NCI-H1417 treated with DMSO at 0.1 percent for 48 hours (cell line): ENCODE data around the gene MMP11.

Source experiments
- DNase-seq: peaks from one replicate; lab custom pipeline; 2025; lab: John Stamatoyannopoulos, UW

The MMP11 gene

DNA sequence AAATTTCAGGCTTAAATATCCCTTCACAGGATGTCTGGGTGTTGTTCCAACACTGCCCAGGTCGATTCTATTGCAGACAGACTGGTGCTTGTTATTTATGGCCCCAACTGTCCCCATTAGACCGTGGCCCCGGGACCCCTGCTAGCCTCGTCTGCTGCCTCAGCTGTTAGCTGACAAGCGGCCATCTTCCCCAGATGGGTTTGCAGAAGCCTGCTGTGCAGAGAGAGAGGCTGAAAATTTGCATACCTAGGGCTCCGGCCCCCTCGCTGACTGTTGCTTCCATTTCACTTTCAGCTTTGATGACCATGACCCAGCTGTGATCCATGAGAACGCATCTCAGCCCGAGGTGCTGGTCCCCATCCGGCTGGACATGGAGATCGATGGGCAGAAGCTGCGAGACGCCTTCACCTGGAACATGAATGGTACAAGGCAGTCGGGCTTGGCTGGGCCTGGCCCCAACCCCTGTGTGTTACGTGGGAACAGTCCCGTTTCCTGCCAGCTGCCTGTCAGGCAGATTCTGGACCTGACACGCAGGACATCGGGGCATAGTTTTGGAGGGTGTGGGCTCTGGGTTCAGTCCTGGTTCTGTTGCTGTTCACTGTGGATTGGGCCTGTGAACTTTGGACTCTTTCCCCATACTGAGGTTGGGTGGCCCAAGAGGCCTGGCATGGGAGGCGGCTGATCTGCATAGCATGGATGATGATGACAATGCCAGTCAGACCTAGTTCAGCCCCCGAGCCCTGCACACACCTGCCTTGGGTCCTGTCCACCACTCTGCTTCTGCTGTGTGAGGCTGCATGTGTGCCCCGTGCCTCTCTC is 30.6 kb downstream of the MMP11 start:
- no peak for DNase-seq

- DNase-seq = no peak
These were observed 32.2 kb downstream of the MMP11 start for GRCh38 chr22:23804781-23805291.

- DNase-seq = no peak
These were observed 34.2 kb downstream of the MMP11 start for GRCh38 chr22:23806837-23807236.

GRCh38 chr22:23812378-23812777 is 39.7 kb downstream of the MMP11 start:
- DNase-seq = no peak

- no peak for DNase-seq
These were observed 43.0 kb downstream of the MMP11 start for GRCh38 chr22:23815541-23816155.

- no peak for DNase-seq
These were observed 43.7 kb downstream of the MMP11 start for GRCh38 chr22:23816156-23816976.

DNA sequence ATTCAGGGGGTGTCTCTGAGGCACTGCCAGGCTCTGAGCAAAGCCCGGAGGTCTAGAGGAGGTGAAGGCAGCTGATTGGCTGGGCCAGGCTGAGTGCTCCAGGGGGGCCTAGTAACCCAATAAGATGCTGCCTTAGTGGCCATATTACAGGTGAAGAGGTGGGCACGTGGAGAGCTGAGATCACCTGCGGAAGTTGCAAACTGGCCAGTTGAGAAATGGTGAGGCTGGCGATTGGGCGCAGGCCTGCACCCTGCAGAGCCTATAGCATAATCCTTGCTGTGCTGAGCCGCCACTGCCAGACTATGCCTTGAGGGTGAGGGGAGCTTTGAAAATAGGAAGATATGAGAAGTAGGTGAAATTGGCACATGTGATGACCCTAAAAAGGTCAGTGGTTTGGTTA is 44.5 kb downstream of the MMP11 start:
- DNase-seq = no peak

DNA sequence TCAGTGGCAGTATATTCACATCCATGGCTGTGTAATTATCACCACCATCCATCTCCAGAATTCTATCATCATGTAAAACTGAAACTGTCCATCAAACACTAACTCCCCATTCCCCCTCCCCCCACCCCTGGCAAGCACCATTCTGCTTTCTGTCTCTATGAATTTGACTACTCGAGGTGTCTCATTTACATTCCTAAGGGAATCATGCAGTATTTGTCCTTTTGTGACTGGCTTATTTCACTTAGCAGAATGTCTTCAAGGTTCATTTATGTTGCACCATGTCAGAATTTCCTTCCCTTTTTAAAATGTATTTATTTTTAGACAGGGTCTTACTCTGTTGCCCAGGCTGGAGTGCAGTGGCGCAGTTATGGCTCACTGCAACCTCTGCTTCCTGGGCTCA is 45.9 kb downstream of the MMP11 start:
- no peak for DNase-seq

- no peak for DNase-seq
These were observed 48.1 kb downstream of the MMP11 start for GRCh38 chr22:23820748-23821211.

- DNase-seq = no peak
These were observed 49.5 kb downstream of the MMP11 start for GRCh38 chr22:23822101-23822671.

DNA sequence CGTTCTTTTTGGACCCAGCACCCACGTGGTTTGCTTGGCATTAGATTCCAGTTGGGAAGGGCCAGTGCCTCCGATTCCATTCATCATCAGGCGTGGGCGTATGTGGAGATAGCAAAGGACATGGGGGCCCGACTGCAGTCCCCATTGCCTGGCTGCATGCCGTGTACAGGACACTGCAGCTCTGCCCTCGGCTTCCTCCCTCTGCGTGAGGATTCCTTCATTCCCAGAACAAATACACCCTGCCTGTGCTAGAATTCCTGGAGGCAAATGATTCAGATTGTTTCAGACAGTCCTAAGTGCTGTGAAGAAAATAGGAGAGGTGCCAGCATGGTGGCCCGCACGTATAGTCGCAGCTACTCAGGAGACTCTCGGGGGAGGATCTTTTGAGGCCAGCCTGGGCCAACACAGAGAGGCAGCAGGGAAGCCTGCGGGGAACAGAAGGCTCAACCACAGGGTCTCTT is 50.7 kb downstream of the MMP11 start:
- DNase-seq = no peak

GRCh38 chr22:23824476-23825245 is 52.0 kb downstream of the MMP11 start:
- DNase-seq = no peak

DNA sequence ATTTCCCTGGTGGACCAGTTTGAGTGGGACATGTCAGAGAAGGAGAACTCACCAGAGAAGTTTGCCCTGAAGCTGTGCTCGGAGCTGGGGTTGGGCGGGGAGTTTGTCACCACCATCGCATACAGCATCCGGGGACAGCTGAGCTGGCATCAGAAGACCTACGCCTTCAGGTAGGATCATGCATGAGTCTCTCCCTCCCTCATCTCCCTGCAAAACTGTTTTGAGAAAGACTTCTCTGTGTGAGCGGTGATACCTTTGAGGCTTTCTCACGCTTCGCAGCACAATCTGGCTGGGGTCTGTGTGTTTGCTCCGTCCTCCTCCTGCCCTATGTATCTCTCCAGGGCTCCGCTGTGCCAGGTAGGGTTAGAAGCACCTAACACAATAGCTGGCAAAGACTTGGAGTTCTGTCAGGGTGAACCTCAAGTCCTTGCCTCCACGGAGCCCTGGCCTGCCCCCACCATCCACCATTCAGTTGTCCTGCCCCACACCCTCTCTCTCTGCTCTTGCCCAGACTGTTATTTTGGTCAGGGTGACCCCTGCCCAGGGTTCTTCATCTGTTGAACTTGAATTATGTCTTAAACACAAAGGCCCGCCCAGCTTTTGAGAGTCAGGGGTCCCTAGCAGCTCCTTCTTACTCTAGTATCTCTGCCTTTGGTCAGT is 52.7 kb downstream of the MMP11 start:
- no peak for DNase-seq

- no peak for DNase-seq
These were observed 54.1 kb downstream of the MMP11 start for GRCh38 chr22:23826510-23827350.

DNA sequence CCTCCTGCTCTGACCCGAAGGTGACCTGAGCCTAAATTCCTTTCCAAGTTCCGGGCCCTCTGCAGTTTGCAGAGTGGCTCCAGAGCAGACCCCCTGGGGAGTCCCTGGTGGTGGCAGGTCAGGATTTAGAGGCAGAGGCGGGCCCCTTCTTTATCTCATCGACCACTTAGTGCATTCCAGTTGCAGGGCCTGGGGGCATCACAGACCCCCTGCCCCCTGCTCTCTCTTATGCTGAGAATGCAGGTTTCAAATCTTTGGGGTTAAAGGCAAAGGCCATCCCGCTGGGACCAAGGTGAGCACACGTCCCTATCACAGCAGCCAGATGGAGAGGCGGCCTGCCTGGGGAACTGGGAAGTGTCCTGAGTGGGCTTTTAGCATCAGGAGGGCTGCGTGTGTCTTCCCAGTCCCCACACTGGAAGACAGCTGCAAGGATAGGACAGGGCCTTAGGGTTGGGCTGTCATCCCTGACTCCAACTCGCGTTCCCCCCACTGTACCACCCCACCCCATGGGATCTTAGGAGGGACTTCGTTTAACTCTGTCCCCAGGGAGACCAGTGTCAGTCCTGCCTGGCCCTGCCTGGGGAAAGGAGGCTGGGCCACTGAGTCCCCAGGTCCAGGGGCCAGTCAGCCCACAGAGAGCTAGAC is 54.8 kb downstream of the MMP11 start:
- DNase-seq = no peak

- no peak for DNase-seq
These were observed 56.4 kb downstream of the MMP11 start for GRCh38 chr22:23828800-23829680.

DNA sequence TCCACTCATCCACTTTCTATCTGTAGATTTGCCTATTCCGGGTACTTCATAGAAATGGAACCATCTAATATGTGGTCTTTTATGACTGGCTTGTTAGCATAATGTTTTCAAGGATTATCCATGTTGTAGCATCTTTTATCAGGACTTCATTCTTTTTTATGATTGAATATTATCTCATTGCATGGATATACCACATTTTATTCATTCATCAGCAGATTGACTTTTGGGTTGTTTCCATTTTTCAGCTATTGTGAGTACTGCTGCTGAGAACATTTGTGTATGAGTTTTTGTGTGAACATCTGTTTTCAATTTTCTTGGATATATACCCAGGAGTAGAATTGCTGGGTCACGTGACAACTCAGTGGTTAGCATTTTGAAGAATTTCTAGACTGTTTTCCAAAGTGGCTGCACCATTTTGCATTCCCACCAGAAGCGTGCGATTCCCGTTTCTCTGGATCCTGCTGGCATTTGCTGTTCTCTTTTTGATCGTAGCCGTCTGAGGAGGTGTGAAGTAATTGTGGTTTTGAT is 57.3 kb downstream of the MMP11 start:
- no peak for DNase-seq

DNA sequence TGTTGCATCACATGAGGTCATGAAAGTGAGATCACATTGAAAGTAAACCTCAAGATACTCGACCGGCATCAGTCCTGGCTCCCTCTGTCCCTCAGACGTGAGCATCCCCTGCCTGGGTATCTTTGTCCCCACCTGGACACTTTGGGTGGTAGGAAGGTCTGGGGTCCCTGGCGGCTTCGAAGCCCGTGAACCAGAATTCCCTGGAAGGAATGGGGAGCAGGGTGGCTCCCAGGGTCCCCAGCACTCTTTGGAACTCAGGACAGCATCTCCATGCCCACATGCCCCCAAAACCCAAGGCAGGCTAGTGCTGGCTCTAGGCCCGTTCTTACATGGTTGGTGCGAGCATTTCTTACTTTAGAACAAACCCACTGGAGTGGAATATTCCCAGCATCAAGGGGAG is 58.6 kb downstream of the MMP11 start:
- no peak for DNase-seq
